Measurements from ENCODE around the gene KLHL33.

KLHL33 gene

GRCh38 chr14:20415782-20416206 lies 20.2 kb downstream of the KLHL33 start:
- TF ChIP-seq CTCF (IDR thresholded peaks at IDR 0.05; ENCODE audit: extremely low read depth, insufficient read depth, missing control alignments): peak; percentile 65
- in situ Hi-C loops (cut with MboI; ENCODE audit: low pct_unique_long_range_greater_than_20kb, low sequenced_read_pairs, unreplicated experiment): no loop called here
- peak; percentile 53 for DNase-seq (ENCODE audit: low spot score)

- no peak for TF ChIP-seq CTCF (IDR thresholded peaks at IDR 0.05; ENCODE audit: extremely low read depth, insufficient read depth, missing control alignments)
- in situ Hi-C loops (cut with MboI; ENCODE audit: low pct_unique_long_range_greater_than_20kb, low sequenced_read_pairs, unreplicated experiment): no loop called here
- DNase-seq (ENCODE audit: low spot score): no peak
Measured at GRCh38 chr14:20413744-20414082, 22.3 kb downstream of the KLHL33 start.

GRCh38 chr14:20412876-20413743 lies 22.9 kb downstream of the KLHL33 start, which contains the start of gene TEP1:
TSS of gene TEP1 (minus strand) at chr14:20413501. CDS start at chr14:20408439, 5,062 bp downstream.
- TF ChIP-seq CTCF (IDR thresholded peaks at IDR 0.05; ENCODE audit: extremely low read depth, insufficient read depth, missing control alignments): no peak
- peak; percentile 72 for DNase-seq (ENCODE audit: low spot score)
- in situ Hi-C loops (cut with MboI; ENCODE audit: low pct_unique_long_range_greater_than_20kb, low sequenced_read_pairs, unreplicated experiment): no loop called here

GRCh38 chr14:20412411-20412810 lies 23.6 kb downstream of the KLHL33 start:
- TF ChIP-seq CTCF (IDR thresholded peaks at IDR 0.05; ENCODE audit: extremely low read depth, insufficient read depth, missing control alignments): no peak
- in situ Hi-C loops (cut with MboI; ENCODE audit: low pct_unique_long_range_greater_than_20kb, low sequenced_read_pairs, unreplicated experiment): no loop called here
- DNase-seq (ENCODE audit: low spot score): peak; percentile 61

GRCh38 chr14:20409226-20409625 lies 26.7 kb downstream of the KLHL33 start:
- DNase-seq (ENCODE audit: low spot score): no peak
- TF ChIP-seq CTCF (IDR thresholded peaks at IDR 0.05; ENCODE audit: extremely low read depth, insufficient read depth, missing control alignments): no peak
- in situ Hi-C loops (cut with MboI; ENCODE audit: low pct_unique_long_range_greater_than_20kb, low sequenced_read_pairs, unreplicated experiment): no loop called here

GRCh38 chr14:20403521-20403920 lies 32.4 kb downstream of the KLHL33 start:
- in situ Hi-C loops (cut with MboI; ENCODE audit: low pct_unique_long_range_greater_than_20kb, low sequenced_read_pairs, unreplicated experiment): no loop called here
- TF ChIP-seq CTCF (IDR thresholded peaks at IDR 0.05; ENCODE audit: extremely low read depth, insufficient read depth, missing control alignments): no peak
- no peak for DNase-seq (ENCODE audit: low spot score)

All from GM13977 (cell line).